HepG2 (cell line): ENCODE measurements around the gene HSF2BP. TPM values are rescaled to one million over a fixed set of nuclear protein-coding genes. Genes with fewer than 3 reads are reported as not detected.
A peak's percentile ranks its signal among the peaks of the same experiment; 100 is the strongest.

Source experiments
- AFF4 ChIP-seq: sonication (generic); formaldehyde crosslinking; IDR thresholded peaks from 2 replicates; pipeline ENCODE4 v1.4.0; 2020; ENCODE audit warnings: missing genetic modification reagents
- AKNA ChIP-seq: sonication (generic); formaldehyde crosslinking; IDR thresholded peaks from 2 replicates; pipeline ENCODE4 v1.4.0; 2020; ENCODE audit warnings: missing genetic modification reagents, borderline replicate concordance
- BHLHE40 ChIP-seq: IDR thresholded peaks from 2 replicates; pipeline ENCODE4 v1.6.1; 2011; ENCODE audit warnings: low read length, improper control_type of control experiment
- DPF2 ChIP-seq: sonication (generic); formaldehyde crosslinking; IDR thresholded peaks from 2 replicates; pipeline ENCODE4 v1.4.0; 2020; ENCODE audit warnings: mild to moderate bottlenecking, low read depth, missing genetic modification reagents, borderline replicate concordance
- MLX ChIP-seq: IDR thresholded peaks from 2 replicates; pipeline ENCODE4 v1.6.1; 2016
- NCOR1 ChIP-seq: fragments of 200-600 bp; sonication (generic); IDR thresholded peaks from 2 replicates; pipeline ENCODE4 v1.7.0; 2017; ENCODE audit warnings: antibody characterized with exemption, low read length, borderline replicate concordance
- NFRKB ChIP-seq: fragments of 450-650 bp; IDR thresholded peaks from 2 replicates; pipeline ENCODE4 v1.6.1; 2017
- REPIN1 ChIP-seq: sonication (generic); formaldehyde crosslinking; IDR thresholded peaks from 2 replicates; pipeline ENCODE4 v1.8.0; 2022; ENCODE audit warnings: missing genetic modification reagents, low read depth, mild to moderate bottlenecking, borderline replicate concordance
- SMAD1 ChIP-seq: sonication (generic); formaldehyde crosslinking; IDR thresholded peaks from 2 replicates; pipeline ENCODE4 v1.4.0; 2020; ENCODE audit warnings: missing genetic modification reagents, low read depth, mild to moderate bottlenecking, borderline replicate concordance
- U2AF2 ChIP-seq: fragments of 200-400 bp; formaldehyde crosslinking; IDR thresholded peaks from 2 replicates; pipeline ENCODE4 v1.6.1; 2017; ENCODE audit warnings: low read depth, mild to moderate bottlenecking, low read length
- YEATS2 ChIP-seq: sonication (generic); formaldehyde crosslinking; IDR thresholded peaks from 2 replicates; pipeline ENCODE4 v1.4.0; 2020; ENCODE audit warnings: missing genetic modification reagents, borderline replicate concordance
- ZBTB20 ChIP-seq: sonication (generic); formaldehyde crosslinking; IDR thresholded peaks from 2 replicates; pipeline ENCODE4 v1.8.1; 2023; ENCODE audit warnings: missing genetic modification reagents, low read depth, mild to moderate bottlenecking, borderline replicate concordance
- ZMAT3 ChIP-seq: sonication (generic); formaldehyde crosslinking; conservative IDR thresholded peaks from 2 replicates; pipeline ENCODE4 v1.7.0; 2021; ENCODE audit warnings: missing genetic modification reagents
- ZNF143 ChIP-seq: sonication (generic); formaldehyde crosslinking; IDR thresholded peaks from 2 replicates; pipeline ENCODE4 v1.4.0; 2020; ENCODE audit warnings: missing genetic modification reagents
- ZNF337 ChIP-seq: sonication (generic); formaldehyde crosslinking; IDR thresholded peaks from 2 replicates; pipeline ENCODE4 v1.5.1; 2020; ENCODE audit warnings: missing genetic modification reagents, low read depth, mild to moderate bottlenecking, borderline replicate concordance
- ZNF512 ChIP-seq: sonication (generic); formaldehyde crosslinking; IDR thresholded peaks from 2 replicates; pipeline ENCODE4 v1.4.0; 2020; ENCODE audit warnings: mild to moderate bottlenecking, missing genetic modification reagents
- ZNF563 ChIP-seq: sonication (generic); formaldehyde crosslinking; IDR thresholded peaks from 2 replicates; pipeline ENCODE4 v1.8.0; 2022; ENCODE audit warnings: mild to moderate bottlenecking, moderate library complexity, missing genetic modification reagents
- ZNF605 ChIP-seq: sonication (generic); formaldehyde crosslinking; IDR thresholded peaks from 2 replicates; pipeline ENCODE4 v1.8.0; 2022; ENCODE audit warnings: mild to moderate bottlenecking, missing genetic modification reagents
- polyA plus RNA-seq, 8 experiments: library from polyadenylated mRNA; depleted of rRNA in 3 of 8; stranded (reverse) in 7 of 8; unstranded in 1 of 8; fragments of >200 nt; fragmentation: Illumina TruSeq in 4 of 8; extraction: Trizol in 4 of 8; gene quantifications; 2 replicates each; pipeline versions ENCODE4 v1.2.1 to v1.2.3, GENCODE V29; 2011 to 2016; ENCODE audit warnings: low read depth in 4 of 8, missing spikeins in 1 of 8, mixed read lengths in 1 of 8; ENCODE audit not compliant: insufficient read depth in 1 of 8
- total RNA-seq, 5 experiments: library from RNA; depleted of rRNA; stranded (reverse); fragments of >200 nt; fragmentation: Illumina TruSeq; extraction: Trizol; gene quantifications; 2 replicates each; pipeline ENCODE4 v1.2.3, GENCODE V29; 2016; ENCODE audit warnings: low read depth in 1 of 5

HSF2BP gene
- total and polyA plus RNA-seq, 2 of the 13 experiments (the other 11 are each of a cell fraction or from before 2014, with no cell fraction given): 0.67 to 2.2 TPM

- TF ChIP-seq MLX (peak; percentile 49; the same call in 1 of the 2 replicates), NCOR1 (no peak), NFRKB (no peak), ZBTB20 (CRISPR knock-in tag) (no peak), YEATS2 (CRISPR knock-in tag) (no peak), BHLHE40 (no peak), DPF2 (CRISPR knock-in tag) (peak; percentile 40; the same call in 1 of the 2 replicates), ZNF143 (CRISPR knock-in tag) (no peak), ZNF563 (CRISPR knock-in tag) (no peak), ZNF605 (CRISPR knock-in tag) (peak; percentile 62; the same call in 1 of the 2 replicates), ZNF512 (CRISPR knock-in tag) (no peak), ZMAT3 (CRISPR knock-in tag) (no peak), AKNA (CRISPR knock-in tag) (no peak), SMAD1 (CRISPR knock-in tag) (no peak), ZNF337 (CRISPR knock-in tag) (no peak), U2AF2 (no peak), AFF4 (CRISPR knock-in tag) (no peak), REPIN1 (no peak)
Measured at GRCh38 chr21:43609501-43610340, 49.6 kb downstream of the HSF2BP start (continued).
